ENCODE data around the gene BBOF1. TPM values are rescaled to one million over a fixed set of nuclear protein-coding genes. Genes with fewer than 3 reads are reported as not detected.

Gene BBOF1
- total and polyA plus RNA-seq, 2 of the 4 experiments (the other 2 are of a cell fraction) = 1.6 TPM

- peaks cover 5% of the 10 kb centered on the region; the same call in 1 of the 2 replicates for H3K36me3 ChIP-seq (ENCODE audit: control insufficient read depth, insufficient read depth, low read length)
- ATAC-seq (ENCODE audit: low read depth) (no peak), DNase-seq (no peak)
- H2BK20ac ChIP-seq (ENCODE audit: low read depth, low read length) = no peak overlapping the region
- H3K79me1 ChIP-seq (ENCODE audit: low read depth in 1 of 2, low read length in 2 of 2) = peaks cover 0 to 15% of the 10 kb centered on the region in 2 experiments; a peak in 1 of 4 replicates
- H3K4me1 ChIP-seq (ENCODE audit: control insufficient read depth, insufficient read depth, low read length) = peaks cover 4% of the 10 kb centered on the region; the same call in 1 of the 2 replicates
- H2AK9ac ChIP-seq (replicated peaks; ENCODE audit: low read depth, low read length, poor library complexity) = no peak overlapping the region
- H2BK5ac ChIP-seq (ENCODE audit: low read depth, low read length, poor library complexity, severe bottlenecking) = no peak overlapping the region
- no peak overlapping the region for H3K9ac ChIP-seq (ENCODE audit: low read depth, low read length)
- ChIA-PET POLR2A (ENCODE audit: unreplicated experiment) (no interaction called here), CTCF (no interaction called here)
- H2BK15ac ChIP-seq (ENCODE audit: low read depth, low read length) = no peak overlapping the region
- H3K9me3 ChIP-seq (ENCODE audit: control insufficient read depth, insufficient read depth, low read length) = no peaks in the 10 kb centered on the region
- H4K5ac ChIP-seq (ENCODE audit: low read depth, low read length) = no peak overlapping the region
- H3K23ac ChIP-seq (ENCODE audit: low read depth, low read length) = no peak overlapping the region
- in situ Hi-C loops (cut with MboI; ENCODE audit: low sequenced_read_pairs) (no loop called here), dilution Hi-C loops (cut with HindIII; ENCODE audit: low sequenced_read_pairs, unreplicated experiment) (no loop called here), intact Hi-C loops (cut with micrococcal nuclease) (no loop called here)
- H4K91ac ChIP-seq (ENCODE audit: insufficient read depth, low read depth, low read length) = no peak overlapping the region
- H3K56ac ChIP-seq (ENCODE audit: extremely low read depth, insufficient read depth, low read length) = no peak overlapping the region
- H3K27ac ChIP-seq (ENCODE audit: insufficient read depth, low read length) = no peak overlapping the region
- TF ChIP-seq POLR2A (IDR thresholded peaks at IDR 0.05; ENCODE audit: low read depth, low read length) (no peak), USF2 (IDR thresholded peaks at IDR 0.05; ENCODE audit: low read depth, low read length) (no peak), CHD1 (IDR thresholded peaks at IDR 0.05; ENCODE audit: low read depth, low read length) (no peak), RFX5 (IDR thresholded peaks at IDR 0.05; ENCODE audit: low read depth, low read length) (no peak), RAD21 (IDR thresholded peaks at IDR 0.05; ENCODE audit: low read length) (no peak)
- H2BK120ac ChIP-seq (ENCODE audit: low read depth, low read length) = no peak overlapping the region
- BruUV-seq (replicated peaks) = no TSS peak
- H3K18ac ChIP-seq (ENCODE audit: low read depth, low read length) = no peak overlapping the region
- H3K4ac ChIP-seq (ENCODE audit: low read depth, low read length) = no peak overlapping the region
- no peaks in the 10 kb centered on the region for H3K9me1 ChIP-seq (ENCODE audit: insufficient read depth, low read length)
- no peak overlapping the region for H3K4me3 ChIP-seq (ENCODE audit: insufficient read depth, low read depth, low read length)
- no peak overlapping the region for H3K14ac ChIP-seq (replicated peaks; ENCODE audit: low read depth, low read length)
- H2AFZ ChIP-seq (replicated peaks; ENCODE audit: low read length, poor library complexity) = no peak overlapping the region
- H2AK5ac ChIP-seq (ENCODE audit: low read depth, low read length) = no peak overlapping the region
- no peaks in the 10 kb centered on the region for H3K27me3 ChIP-seq (ENCODE audit: control insufficient read depth, insufficient read depth, low read length)
- H4K8ac ChIP-seq (ENCODE audit: low read depth in 2 of 2, low read length in 2 of 2) = no peak overlapping the region
- no peaks in the 10 kb centered on the region; the same call in 1 of the 2 replicates for H4K20me1 ChIP-seq (ENCODE audit: insufficient read depth, low read length)
- no peak overlapping the region for H3K4me2 ChIP-seq (ENCODE audit: low read depth, low read length)
These were observed 3.2 kb upstream of the BBOF1 start for GRCh38 chr14:74015963-74016362.
